ENCODE data around the gene MYOF. TPM values are rescaled to one million over a fixed set of nuclear protein-coding genes. Genes with fewer than 3 reads are reported as not detected.
"Not testable (repeated sequence)": the region's sequence is repeated elsewhere in the genome, so short reads cannot be mapped to it uniquely, and the experiment has no call there.

The MYOF gene
- total and polyA plus RNA-seq, 3 donors from 2014 or later, result 9.4 to 21.4 (median 12.3) TPM

DNA sequence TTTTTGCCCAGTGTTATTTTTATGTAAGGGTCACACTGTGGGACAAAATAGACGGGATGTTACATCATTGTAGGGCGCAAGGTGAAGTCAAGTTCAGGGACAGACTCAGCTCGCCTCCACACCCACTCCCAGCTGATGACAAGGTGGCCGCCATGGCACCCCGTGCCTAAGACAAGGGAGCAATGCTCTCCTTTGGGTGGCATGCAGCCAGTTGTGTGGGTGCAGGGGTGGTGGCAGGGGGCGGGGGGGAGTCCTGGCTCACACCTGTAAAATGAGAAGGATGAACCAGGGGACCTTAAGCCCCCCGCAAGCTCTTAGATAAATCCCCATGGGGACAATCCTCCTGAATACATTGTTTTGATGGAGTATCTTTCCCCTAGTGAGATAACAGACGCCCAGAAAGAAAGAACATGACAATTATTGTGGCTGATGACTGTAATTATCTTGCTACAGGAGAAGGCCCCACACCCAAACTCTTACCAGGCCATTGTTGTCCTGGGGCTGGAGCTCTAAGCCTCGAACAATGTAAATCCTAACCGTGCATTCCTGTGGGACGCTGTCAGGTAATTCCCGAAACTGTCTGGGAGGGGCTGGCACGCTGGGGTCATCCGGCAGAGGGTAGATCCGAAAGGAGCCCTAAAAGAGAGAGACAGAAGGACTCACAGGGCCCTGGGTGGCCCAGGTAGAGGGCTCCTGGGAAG lies 148.7 kb downstream of the MYOF start:
- no peak for DNase-seq
- Histone ChIP-seq H3K36me3 (ENCODE audit: low read depth, missing control alignments) (no peaks in the 10 kb centered on the region), H3K27me3 (no peaks in the 10 kb centered on the region), H3K27ac (no peak overlapping the region), H3K4me1 (no peaks in the 10 kb centered on the region), H3K9me3 (no peaks in the 10 kb centered on the region), H3K4me3 (no peak overlapping the region)
- 83 to 92% methylated on average over 15 of the region's 15 CpGs for WGBS, 2 donors
- TF ChIP-seq, protein P1, sequence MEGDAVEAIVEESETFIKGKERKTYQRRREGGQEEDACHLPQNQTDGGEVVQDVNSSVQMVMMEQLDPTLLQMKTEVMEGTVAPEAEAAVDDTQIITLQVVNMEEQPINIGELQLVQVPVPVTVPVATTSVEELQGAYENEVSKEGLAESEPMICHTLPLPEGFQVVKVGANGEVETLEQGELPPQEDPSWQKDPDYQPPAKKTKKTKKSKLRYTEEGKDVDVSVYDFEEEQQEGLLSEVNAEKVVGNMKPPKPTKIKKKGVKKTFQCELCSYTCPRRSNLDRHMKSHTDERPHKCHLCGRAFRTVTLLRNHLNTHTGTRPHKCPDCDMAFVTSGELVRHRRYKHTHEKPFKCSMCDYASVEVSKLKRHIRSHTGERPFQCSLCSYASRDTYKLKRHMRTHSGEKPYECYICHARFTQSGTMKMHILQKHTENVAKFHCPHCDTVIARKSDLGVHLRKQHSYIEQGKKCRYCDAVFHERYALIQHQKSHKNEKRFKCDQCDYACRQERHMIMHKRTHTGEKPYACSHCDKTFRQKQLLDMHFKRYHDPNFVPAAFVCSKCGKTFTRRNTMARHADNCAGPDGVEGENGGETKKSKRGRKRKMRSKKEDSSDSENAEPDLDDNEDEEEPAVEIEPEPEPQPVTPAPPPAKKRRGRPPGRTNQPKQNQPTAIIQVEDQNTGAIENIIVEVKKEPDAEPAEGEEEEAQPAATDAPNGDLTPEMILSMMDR (IDR thresholded peaks at IDR 0.05), result no peak
- TF ChIP-seq POLR2A (IDR thresholded peaks at IDR 0.05), result no peak
- intact Hi-C loops (cut with DNase I; ENCODE audit: low total_unique reads), result no loop called here

DNA sequence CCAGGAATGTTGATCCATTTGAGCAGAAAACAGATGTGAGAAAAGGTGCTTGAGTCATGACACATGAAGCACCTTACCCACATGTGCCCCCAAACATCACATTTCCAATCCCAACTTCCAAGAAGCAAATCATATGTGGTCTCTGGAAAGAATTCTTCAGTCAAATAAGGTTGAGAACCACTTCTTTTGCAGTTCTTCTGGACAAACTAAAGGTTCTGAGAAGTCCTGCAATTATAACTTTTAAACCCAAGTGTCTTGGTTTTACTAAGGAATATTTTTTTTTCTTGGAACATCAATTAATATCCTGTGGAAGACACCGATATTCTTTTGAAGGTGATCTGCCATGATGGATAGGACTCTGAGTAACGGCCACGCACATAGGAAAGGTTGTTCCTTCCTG lies 151.3 kb downstream of the MYOF start:
- WGBS, 2 donors, result 70 to 92% methylated on average over 3 of the region's 3 CpGs

DNA sequence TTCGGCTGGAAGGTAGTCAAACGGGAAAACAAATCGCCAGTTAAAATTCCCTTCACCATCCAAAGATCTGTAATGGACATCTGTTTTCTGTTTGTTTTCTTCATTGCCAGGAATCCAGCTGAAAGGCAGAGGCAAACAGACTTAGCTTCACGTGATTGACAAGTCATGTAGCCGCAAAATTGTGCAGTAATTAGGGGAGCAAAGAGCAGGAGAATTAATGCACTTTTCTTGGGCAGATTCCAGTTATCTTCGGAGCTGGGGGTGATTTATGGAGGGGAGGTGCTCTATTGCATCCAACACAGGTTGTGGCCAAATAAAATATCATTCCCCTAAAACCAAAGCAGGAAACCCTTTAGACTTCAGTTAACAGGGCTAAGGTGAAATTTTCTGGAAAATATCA lies 162.2 kb downstream of the MYOF start:
- H3K4me1 ChIP-seq, result no peaks in the 10 kb centered on the region
- TF ChIP-seq, protein P1 (IDR thresholded peaks at IDR 0.05), result no peak
- TF ChIP-seq POLR2A (IDR thresholded peaks at IDR 0.05), result no peak
- H3K36me3 ChIP-seq (ENCODE audit: low read depth, missing control alignments), result no peaks in the 10 kb centered on the region
- no peak overlapping the region for H3K27ac ChIP-seq
- no peak overlapping the region for H3K4me3 ChIP-seq
- intact Hi-C loops (cut with DNase I; ENCODE audit: low total_unique reads), result no loop called here
- no peak for DNase-seq
- H3K9me3 ChIP-seq, result no peaks in the 10 kb centered on the region
- H3K27me3 ChIP-seq, result no peaks in the 10 kb centered on the region
- 50 to 60% methylated on average over 6 of the region's 6 CpGs for WGBS, 2 donors

More for the DNA sequence above, 151.3 kb downstream of the MYOF start:
- DNase-seq, result no peak
- Histone ChIP-seq H3K27me3 (no peaks in the 10 kb centered on the region), H3K4me1 (no peaks in the 10 kb centered on the region), H3K27ac (no peak overlapping the region), H3K36me3 (ENCODE audit: low read depth, missing control alignments) (no peaks in the 10 kb centered on the region), H3K4me3 (no peak overlapping the region), H3K9me3 (no peaks in the 10 kb centered on the region)
- intact Hi-C loops (cut with DNase I; ENCODE audit: low total_unique reads), result no loop called here
- no peak for TF ChIP-seq POLR2A (IDR thresholded peaks at IDR 0.05)
- TF ChIP-seq, protein P1 (IDR thresholded peaks at IDR 0.05), result no peak

DNA sequence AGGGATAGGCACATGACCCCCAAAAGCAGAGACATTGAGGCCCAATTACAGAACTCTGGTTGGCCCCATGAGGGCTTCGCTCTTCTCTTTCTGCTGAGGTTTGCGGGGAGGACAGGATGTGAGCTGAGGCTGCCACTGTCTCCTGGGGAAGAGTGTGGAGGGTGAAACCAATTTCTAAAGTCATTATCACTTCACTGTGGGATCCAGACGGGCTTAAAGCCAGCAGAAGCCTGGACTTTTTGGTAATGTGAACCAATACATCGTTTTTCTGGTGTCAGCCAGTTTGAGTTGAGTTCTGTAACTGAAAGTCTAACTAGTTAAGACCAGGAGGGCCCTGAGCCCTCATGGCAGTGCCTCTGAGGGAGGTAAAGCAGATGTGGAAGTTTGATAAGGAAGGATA lies 163.0 kb downstream of the MYOF start:
- Histone ChIP-seq H3K27me3 (no peaks in the 10 kb centered on the region), H3K9me3 (no peaks in the 10 kb centered on the region), H3K4me3 (no peak overlapping the region), H3K4me1 (no peaks in the 10 kb centered on the region), H3K27ac (no peak overlapping the region), H3K36me3 (ENCODE audit: low read depth, missing control alignments) (no peaks in the 10 kb centered on the region)
- DNase-seq, result no peak
- intact Hi-C loops (cut with DNase I; ENCODE audit: low total_unique reads), result no loop called here
- WGBS, 2 donors, result 72 to 89% methylated on average over 4 of the region's 4 CpGs
- TF ChIP-seq, protein P1 (IDR thresholded peaks at IDR 0.05), result no peak
- no peak for TF ChIP-seq POLR2A (IDR thresholded peaks at IDR 0.05)

DNA sequence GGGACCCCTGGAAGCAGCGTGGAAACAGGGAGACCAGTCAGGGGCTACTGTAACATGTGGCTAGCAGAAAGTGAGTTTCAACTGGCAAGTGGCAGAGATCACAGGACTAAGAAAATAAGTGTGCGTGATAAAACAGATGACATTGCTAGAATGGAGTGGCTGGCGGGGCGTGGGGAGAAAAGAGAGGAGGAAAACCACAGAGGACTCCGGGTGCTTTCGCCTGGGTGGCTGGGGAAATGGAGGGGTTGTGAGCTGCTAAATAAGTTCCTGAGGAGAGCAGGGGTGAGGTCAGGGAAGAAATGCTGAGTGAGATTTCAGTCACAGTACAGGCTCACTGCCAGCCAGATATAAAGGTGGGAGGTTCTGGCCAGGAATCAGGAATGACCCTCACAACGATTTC lies 166.9 kb downstream of the MYOF start:
- intact Hi-C loops (cut with DNase I; ENCODE audit: low total_unique reads), result no loop called here
- H3K27me3 ChIP-seq, result no peaks in the 10 kb centered on the region
- no peak for DNase-seq
- 72 to 77% methylated on average over 7 of the region's 7 CpGs for WGBS, 2 donors
- TF ChIP-seq, protein P1 (IDR thresholded peaks at IDR 0.05), result no peak
- TF ChIP-seq POLR2A (IDR thresholded peaks at IDR 0.05), result no peak
- H3K4me1 ChIP-seq, result no peaks in the 10 kb centered on the region
- H3K36me3 ChIP-seq (ENCODE audit: low read depth, missing control alignments), result no peaks in the 10 kb centered on the region
- H3K9me3 ChIP-seq, result no peaks in the 10 kb centered on the region
- H3K4me3 ChIP-seq, result no peak overlapping the region
- no peak overlapping the region for H3K27ac ChIP-seq

DNA sequence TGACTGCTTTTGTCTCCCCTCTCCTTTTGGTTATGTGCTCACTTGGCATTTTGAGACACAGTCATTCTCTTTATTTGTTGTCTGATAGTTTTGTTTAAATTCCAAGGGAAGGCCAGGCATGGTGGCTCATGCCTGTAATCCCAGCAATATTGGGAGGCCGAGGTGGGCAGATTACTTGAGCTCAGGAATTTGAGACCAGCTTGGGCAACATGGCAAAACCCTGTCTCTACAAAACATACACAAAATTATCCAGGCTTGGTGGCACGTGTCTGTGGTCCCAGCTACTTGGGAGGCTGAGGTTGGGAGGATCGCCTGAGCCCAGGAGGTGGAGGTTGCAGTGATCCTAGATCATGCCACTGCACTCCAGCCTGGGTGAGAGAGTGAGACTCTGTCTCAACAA lies 167.5 kb downstream of the MYOF start:
- H3K27me3 ChIP-seq; H3K36me3 ChIP-seq (ENCODE audit: low read depth, missing control alignments); H3K4me1 ChIP-seq; H3K4me3 ChIP-seq; H3K9me3 ChIP-seq; DNase-seq; H3K27ac ChIP-seq; intact Hi-C loops (cut with DNase I; ENCODE audit: low total_unique reads): not testable (repeated sequence)
- 97 to 98% methylated on average over 3 of the region's 3 CpGs for WGBS, 2 donors
